CD14-positive monocyte (primary cell): Measurements from ENCODE around the gene PCSK7. TPM values are rescaled to one million over a fixed set of nuclear protein-coding genes. Genes with fewer than 3 reads are reported as not detected.
A peak's percentile ranks its signal among the peaks of the same experiment; 100 is the strongest.

ENCODE experiments used
- DNase-seq, 3 donors: peaks; one replicate each; pipeline ENCODE4 v3.0.0-alpha.2; 2011 to 2022
- H2AFZ ChIP-seq: 2 replicates; pipeline ENCODE4 v1.6.0; 2012; ENCODE audit warnings: mild to moderate bottlenecking, low read depth, low read length, inconsistent platforms; ENCODE audit not compliant: insufficient read depth, poor library complexity, severe bottlenecking
- H3K27ac ChIP-seq, 2 donors: 1 replicate in 1 of 2; 2 replicates in 1 of 2; pipeline ENCODE4 v1.5.1; 2012 to 2013; ENCODE audit warnings: low read length in 2 of 2, control low read depth in 1 of 2, inconsistent platforms in 1 of 2, low read depth in 1 of 2, mild to moderate bottlenecking in 1 of 2
- H3K27me3 ChIP-seq, 2 donors: one replicate each; pipeline versions ENCODE4 v1.6.0 to v1.6.1; 2011 to 2013; ENCODE audit warnings: low read length in 2 of 2; ENCODE audit not compliant: control insufficient read depth in 2 of 2, insufficient read depth in 2 of 2
- H3K36me3 ChIP-seq, 2 donors: replicated peaks in 1 of 2; 1 replicate in 1 of 2; 2 replicates in 1 of 2; pipeline versions ENCODE4 v1.5.1 to v1.6.1; 2012 to 2013; ENCODE audit warnings: low read length in 2 of 2, control low read depth in 1 of 2, inconsistent platforms in 1 of 2, mild to moderate bottlenecking in 1 of 2; ENCODE audit not compliant: insufficient read depth in 2 of 2, control insufficient read depth in 1 of 2
- H3K4me1 ChIP-seq, 2 donors: 1 replicate in 1 of 2; 2 replicates in 1 of 2; pipeline versions ENCODE4 v1.5.1 to v1.6.1; 2012 to 2013; ENCODE audit warnings: low read length in 2 of 2, control low read depth in 1 of 2, inconsistent platforms in 1 of 2, mild to moderate bottlenecking in 1 of 2, moderate library complexity in 1 of 2; ENCODE audit not compliant: insufficient read depth in 2 of 2, control insufficient read depth in 1 of 2
- H3K4me2 ChIP-seq: replicated peaks from 2 replicates; pipeline ENCODE3; 2012; ENCODE audit warnings: low read length, moderate library complexity, mild to moderate bottlenecking; ENCODE audit not compliant: poor library complexity, severe bottlenecking; ENCODE audit errors: extremely low read depth
- H3K4me3 ChIP-seq, 3 experiments: fragments of 200-600 bp in 1 of 3; sonication (generic) in 1 of 3; replicated peaks in 1 of 3; 1 replicate in 2 of 3; 2 replicates in 1 of 3; pipeline ENCODE4 v1.5.1; 2011 to 2013; ENCODE audit warnings: low read length in 3 of 3, mild to moderate bottlenecking in 3 of 3, control low read depth in 2 of 3, low read depth in 2 of 3, inconsistent platforms in 1 of 3, moderate library complexity in 1 of 3
- H3K79me2 ChIP-seq: 2 replicates; pipeline ENCODE4 v1.6.0; 2012; ENCODE audit warnings: mild to moderate bottlenecking, control low read depth, inconsistent platforms, low read length, moderate library complexity; ENCODE audit not compliant: insufficient read depth
- H3K9ac ChIP-seq: 2 replicates; pipeline ENCODE4 v1.6.0; 2017; ENCODE audit warnings: low read length, mild to moderate bottlenecking; ENCODE audit not compliant: insufficient read depth, poor library complexity, severe bottlenecking
- H3K9me3 ChIP-seq, 2 donors: replicated peaks in 1 of 2; 1 replicate in 1 of 2; 2 replicates in 1 of 2; pipeline versions ENCODE4 v1.5.1 to v1.6.1; 2012 to 2013; ENCODE audit warnings: low read length in 2 of 2, control low read depth in 1 of 2; ENCODE audit not compliant: control insufficient read depth in 1 of 2, insufficient read depth in 1 of 2
- H4K20me1 ChIP-seq: 2 replicates; pipeline ENCODE4 v1.6.0; 2012; ENCODE audit warnings: mild to moderate bottlenecking, low read length, control low read depth, moderate library complexity; ENCODE audit not compliant: insufficient read depth
- H3K27ac Mint-ChIP-seq, 7 donors: one replicate each; pipeline ENCODE4 v1.8.0; 2020; ENCODE audit warnings: mild to moderate bottlenecking in 7 of 7, mixed read lengths in 7 of 7, moderate library complexity in 6 of 7, inconsistent platforms in 2 of 7
- H3K27me3 Mint-ChIP-seq, 3 donors: one replicate each; pipeline ENCODE4 v1.8.0; 2021 to 2022; ENCODE audit warnings: low read depth in 3 of 3, mild to moderate bottlenecking in 3 of 3, mixed read lengths in 3 of 3, moderate library complexity in 3 of 3, inconsistent platforms in 1 of 3
- H3K36me3 Mint-ChIP-seq, 2 donors: one replicate each; pipeline ENCODE4 v1.8.0; 2020; ENCODE audit warnings: mixed read lengths in 2 of 2, inconsistent platforms in 1 of 2, mild to moderate bottlenecking in 1 of 2
- H3K4me1 Mint-ChIP-seq: one replicate; pipeline ENCODE4 v1.8.0; 2020; ENCODE audit warnings: mild to moderate bottlenecking, mixed read lengths
- H3K4me3 Mint-ChIP-seq, 2 donors: one replicate each; pipeline ENCODE4 v1.8.0; 2020; ENCODE audit warnings: mild to moderate bottlenecking in 2 of 2, mixed read lengths in 2 of 2, moderate library complexity in 1 of 2
- H3K9me3 Mint-ChIP-seq, 7 donors: one replicate each; pipeline ENCODE4 v1.8.0; 2020 to 2022; ENCODE audit warnings: mixed read lengths in 7 of 7, mild to moderate bottlenecking in 6 of 7, moderate library complexity in 6 of 7, inconsistent platforms in 2 of 7
- CTCF ChIP-seq: fragments of 200-600 bp; IDR thresholded peaks from one replicate; pipeline ENCODE4 v1.8.0; 2022; ENCODE audit warnings: antibody characterized with exemption, mild to moderate bottlenecking
- WGBS: methylation state at CpG from one replicate; pipeline ENCODE4 v1.1.5; 2013; ENCODE audit warnings: missing lambda C conversion rate; ENCODE audit not compliant: insufficient coverage; 5-methylcytosine and 5-hydroxymethylcytosine counted together
- intact Hi-C, 2 donors: fragments of 100-400 bp; cut with micrococcal nuclease; formaldehyde crosslinking; loops; one replicate each; pipeline versions ENCODE4 v1.15.0 to v1.15.1; 2023
- polyA plus RNA-seq, 3 donors: library from polyadenylated mRNA; depleted of rRNA in 1 of 3; unstranded in 2 of 3; stranded (reverse) in 1 of 3; fragments of 300-500 nt in 2 of 3; fragments of >200 nt in 1 of 3; fragmentation: Illumina TruSeq in 2 of 3; gene quantifications; 1 replicate in 2 of 3; 2 replicates in 1 of 3; pipeline ENCODE4 v1.2.3, GENCODE V29; 2012 to 2021

PCSK7 gene
- polyA plus RNA-seq, 3 donors: 6.1 to 93.8 (median 9.5) TPM

DNA sequence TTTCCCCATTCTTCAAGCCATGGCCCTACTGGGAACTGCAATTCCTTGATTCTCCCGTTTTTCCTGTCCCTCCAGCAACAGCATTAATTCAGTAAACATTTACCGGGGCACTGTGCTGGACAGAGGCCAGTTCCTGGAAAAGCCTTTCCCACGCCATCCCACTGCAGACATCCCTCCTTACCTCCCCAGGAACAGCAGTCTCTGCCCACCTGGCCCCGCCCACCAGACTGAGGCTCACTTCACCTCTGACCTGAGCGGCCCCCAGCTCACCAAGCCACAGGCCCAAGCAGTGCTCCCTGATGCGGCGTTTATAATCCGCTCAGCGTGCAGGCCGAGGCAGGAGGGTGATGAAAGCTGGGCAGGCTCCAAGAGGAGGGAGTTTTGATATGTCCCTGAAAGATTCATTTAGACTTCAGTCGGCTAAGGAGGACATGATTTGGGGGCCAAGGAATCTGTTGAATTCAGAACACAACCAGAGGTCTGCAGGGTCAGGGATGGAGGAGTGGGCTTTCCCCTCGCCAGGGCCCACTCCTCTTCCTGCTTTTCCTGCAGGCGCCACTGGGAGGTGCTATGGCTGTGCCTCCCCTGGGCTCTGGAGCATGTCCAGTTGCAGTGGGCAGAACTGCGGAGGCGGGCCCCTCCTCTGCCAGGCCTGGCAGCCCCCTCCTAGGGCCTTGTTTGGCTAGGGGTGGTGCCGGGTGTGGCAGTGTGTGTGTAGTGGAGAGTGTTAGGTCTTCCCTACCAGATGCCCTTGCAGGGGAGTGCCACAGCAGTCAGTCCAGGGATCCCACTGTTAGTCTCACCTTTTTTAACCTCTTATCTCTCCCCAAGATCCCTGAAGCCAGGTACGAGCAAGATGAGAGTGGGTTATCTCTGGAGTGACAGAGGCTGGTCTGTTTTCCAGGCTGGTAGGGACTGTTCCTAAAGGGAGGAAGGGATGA lies 34.1 kb downstream of the PCSK7 start:
- Histone ChIP-seq H3K9me3 (no peaks in the 10 kb centered on the region), H4K20me1 (peaks cover 12% of the 10 kb centered on the region), H2AFZ (no peak overlapping the region), H3K27me3 (no peaks in the 10 kb centered on the region), H3K27ac (no peak overlapping the region), H3K4me1 (peaks cover 19 to 28% of the 10 kb centered on the region in 2 donors), H3K9ac (no peak overlapping the region), H3K4me3 (no peak overlapping the region), H3K36me3 (peaks cover 41 to 60% of the 10 kb centered on the region in 2 donors), H3K4me2 (no peak overlapping the region), H3K79me2 (no peaks in the 10 kb centered on the region)
- intact Hi-C loops: no loop called here
- TF ChIP-seq CTCF: peak; percentile 39
- DNase-seq: no peak
- 96% methylated on average over 10 of the region's 17 CpGs for WGBS
- Mint-ChIP-seq H3K4me1 (peaks cover 37% of the 10 kb centered on the region), H3K9me3 (peaks cover 0 to 3% (median 0%) of the 10 kb centered on the region in 7 donors), H3K27ac (peak overlapping the region in 2 of 7 donors; percentile 43 to 46), H3K4me3 (peak overlapping the region in 1 of 2 donors; percentile 16), H3K27me3 (peaks cover 3 to 7% (median 6%) of the 10 kb centered on the region in 3 donors), H3K36me3 (peaks cover 53 to 66% of the 10 kb centered on the region in 2 donors)

DNA sequence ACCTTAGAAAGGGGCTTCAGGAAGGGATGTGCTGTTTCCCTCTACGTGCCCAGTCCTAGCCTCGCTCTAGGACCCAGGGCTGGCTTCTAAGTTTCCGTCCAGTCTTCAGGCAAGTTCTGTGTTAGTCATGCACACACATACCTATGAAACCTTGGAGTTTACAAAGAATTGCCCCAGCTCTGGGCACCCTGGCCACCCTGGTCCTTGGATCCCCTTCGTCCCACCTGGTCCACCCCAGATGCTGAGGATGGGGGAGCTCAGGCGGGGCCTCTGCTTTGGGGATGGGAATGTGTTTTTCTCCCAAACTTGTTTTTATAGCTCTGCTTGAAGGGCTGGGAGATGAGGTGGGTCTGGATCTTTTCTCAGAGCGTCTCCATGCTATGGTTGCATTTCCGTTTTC lies 34.9 kb downstream of the PCSK7 start:
- H3K79me2 ChIP-seq: no peaks in the 10 kb centered on the region
- peak overlapping the region in 1 of 7 donors; percentile 33 for H3K27ac Mint-ChIP-seq
- TF ChIP-seq CTCF: no peak
- H3K4me1 Mint-ChIP-seq: peaks cover 37% of the 10 kb centered on the region
- H4K20me1 ChIP-seq: peaks cover 12% of the 10 kb centered on the region
- peaks cover 3 to 7% (median 6%) of the 10 kb centered on the region in 3 donors for H3K27me3 Mint-ChIP-seq
- no peak overlapping the region for H3K4me3 Mint-ChIP-seq
- peaks cover 61 to 73% of the 10 kb centered on the region in 2 donors for H3K36me3 Mint-ChIP-seq
- intact Hi-C loops: no loop called here
- DNase-seq: no peak
- peaks cover 0 to 3% (median 0%) of the 10 kb centered on the region in 7 donors for H3K9me3 Mint-ChIP-seq
- WGBS: 100% methylated on average over 2 of the region's 7 CpGs
- H3K27ac ChIP-seq: no peak overlapping the region
- H3K4me3 ChIP-seq: no peak overlapping the region
- no peak overlapping the region for H3K9ac ChIP-seq
- H3K4me1 ChIP-seq: peaks cover 19 to 28% of the 10 kb centered on the region in 2 donors
- no peaks in the 10 kb centered on the region for H3K27me3 ChIP-seq
- no peak overlapping the region for H3K4me2 ChIP-seq
- no peak overlapping the region for H2AFZ ChIP-seq
- H3K36me3 ChIP-seq: peaks cover 47 to 65% of the 10 kb centered on the region in 2 donors
- H3K9me3 ChIP-seq: no peaks in the 10 kb centered on the region
